WTC11 (cell line): ENCODE data around the gene NELFA. TPM values are rescaled to one million over a fixed set of nuclear protein-coding genes. Genes with fewer than 3 reads are reported as not detected.

Experiments used
- ATAC-seq: fragments of 200-7000 bp; cut with Tn5 transposase; 2 replicates; pipeline ENCODE4 v1.10.0; 2021; ENCODE audit warnings: mild to moderate bottlenecking, moderate library complexity
- CTCF ChIA-PET: fragments of 300-600 bp; sonication (Branson Sonifier 250); formaldehyde crosslinking; loops from one replicate; lab custom pipeline; 2021; ENCODE audit warnings: antibody characterized with exemption; lab: Charles Lee
- POLR2A ChIA-PET: fragments of 350-600 bp; sonication (Branson Sonifier 250); formaldehyde crosslinking; loops from one replicate; lab custom pipeline; 2021; ENCODE audit warnings: antibody characterized with exemption; lab: Charles Lee
- DNase-seq: peaks from one replicate; pipeline ENCODE4 v3.0.0; 2021; ENCODE audit warnings: low spot score
- H3K27ac Mint-ChIP-seq: 2 replicates; pipeline ENCODE4 v1.8.0; 2021; ENCODE audit warnings: mixed read lengths
- H3K27me3 Mint-ChIP-seq: 2 replicates; pipeline ENCODE4 v1.8.0; 2021; ENCODE audit warnings: low read depth, mild to moderate bottlenecking, moderate library complexity, mixed read lengths
- H3K36me3 Mint-ChIP-seq: 2 replicates; pipeline ENCODE4 v1.8.0; 2021; ENCODE audit warnings: mixed read lengths
- H3K4me1 Mint-ChIP-seq: 2 replicates; pipeline ENCODE4 v1.8.0; 2022; ENCODE audit warnings: mixed read lengths
- H3K4me3 Mint-ChIP-seq: 2 replicates; pipeline ENCODE4 v1.8.0; 2021; ENCODE audit warnings: mild to moderate bottlenecking, moderate library complexity, mixed read lengths
- H3K9me3 Mint-ChIP-seq: 2 replicates; pipeline ENCODE4 v1.8.0; 2021; ENCODE audit warnings: mixed read lengths
- ATF1 ChIP-seq: sonication (generic); formaldehyde crosslinking; IDR thresholded peaks from 2 replicates; pipeline ENCODE4 v1.8.1; 2023; ENCODE audit warnings: mild to moderate bottlenecking, moderate library complexity, missing genetic modification reagents
- ATF3 ChIP-seq: sonication (generic); formaldehyde crosslinking; conservative IDR thresholded peaks from 2 replicates; pipeline ENCODE4 v1.8.1; 2022; ENCODE audit warnings: mild to moderate bottlenecking, missing genetic modification reagents
- ETV6 ChIP-seq: sonication (generic); formaldehyde crosslinking; IDR thresholded peaks from 2 replicates; pipeline ENCODE4 v1.8.1; 2022; ENCODE audit warnings: mild to moderate bottlenecking, missing genetic modification reagents
- GABPB1 ChIP-seq: sonication (generic); formaldehyde crosslinking; IDR thresholded peaks from 2 replicates; pipeline ENCODE4 v1.8.1; 2023; ENCODE audit warnings: mild to moderate bottlenecking, missing genetic modification reagents
- JAZF1 ChIP-seq: fragments of 250-450 bp; sonication (Bioruptor Pico); IDR thresholded peaks from 2 replicates; pipeline ENCODE4 v1.9.0; 2021; ENCODE audit warnings: moderate library complexity, mild to moderate bottlenecking, inconsistent platforms
- JUN ChIP-seq: sonication (generic); formaldehyde crosslinking; IDR thresholded peaks from 2 replicates; pipeline ENCODE4 v1.8.0; 2023; ENCODE audit warnings: mild to moderate bottlenecking, missing genetic modification reagents
- KAT7 ChIP-seq: sonication (generic); formaldehyde crosslinking; IDR thresholded peaks from 2 replicates; pipeline ENCODE4 v1.8.1; 2023; ENCODE audit warnings: missing genetic modification reagents, mild to moderate bottlenecking, borderline replicate concordance
- MXD4 ChIP-seq: fragments of 250-450 bp; sonication (Bioruptor Pico); IDR thresholded peaks from 2 replicates; pipeline ENCODE4 v1.8.0; 2021; ENCODE audit warnings: mild to moderate bottlenecking, moderate library complexity, borderline replicate concordance
- NFYB ChIP-seq: sonication (generic); formaldehyde crosslinking; conservative IDR thresholded peaks from 2 replicates; pipeline ENCODE4 v1.8.0; 2022; ENCODE audit warnings: low read depth, missing genetic modification reagents
- PRDM15 ChIP-seq: sonication (generic); formaldehyde crosslinking; IDR thresholded peaks from 2 replicates; pipeline ENCODE4 v1.8.0; 2022; ENCODE audit warnings: missing genetic modification reagents
- SMAD3 ChIP-seq: sonication (generic); formaldehyde crosslinking; IDR thresholded peaks from 2 replicates; pipeline ENCODE4 v1.8.0; 2022; ENCODE audit warnings: missing genetic modification reagents, mild to moderate bottlenecking, borderline replicate concordance
- SMAD4 ChIP-seq: sonication (generic); formaldehyde crosslinking; IDR thresholded peaks from 2 replicates; pipeline ENCODE4 v1.8.0; 2022; ENCODE audit warnings: mild to moderate bottlenecking, missing genetic modification reagents
- ZNF396 ChIP-seq: fragments of 250-450 bp; sonication (Bioruptor Pico); IDR thresholded peaks from 2 replicates; pipeline ENCODE4 v1.8.0; 2021; ENCODE audit warnings: mild to moderate bottlenecking, moderate library complexity, borderline replicate concordance
- ZNF423 ChIP-seq: fragments of 250-450 bp; sonication (Bioruptor Pico); IDR thresholded peaks from 2 replicates; pipeline ENCODE4 v2.1.2; 2022; ENCODE audit warnings: mild to moderate bottlenecking, moderate library complexity
- ZNF425 ChIP-seq: fragments of 250-450 bp; sonication (Bioruptor Pico); conservative IDR thresholded peaks from 2 replicates; pipeline ENCODE4 v1.9.0; 2021; ENCODE audit warnings: mild to moderate bottlenecking
- ZNF532 ChIP-seq: fragments of 250-450 bp; sonication (Bioruptor Pico); IDR thresholded peaks from 2 replicates; pipeline ENCODE4 v1.9.0; 2021; ENCODE audit warnings: mild to moderate bottlenecking, borderline replicate concordance
- total RNA-seq: library from RNA; stranded (reverse); gene quantifications from 3 replicates; pipeline ENCODE4 v1.2.3, GENCODE V29; 2021
- TF ChIP-seq, protein P1 (sequence below): sonication (generic); formaldehyde crosslinking; IDR thresholded peaks from 2 replicates; pipeline ENCODE4 v1.8.1; 2023; ENCODE audit warnings: mild to moderate bottlenecking, missing genetic modification reagents, moderate library complexity
- TF ChIP-seq, protein P2 (sequence below): fragments of 250-450 bp; sonication (Bioruptor Pico); IDR thresholded peaks from 2 replicates; pipeline ENCODE4 v1.9.0; 2021; ENCODE audit warnings: moderate library complexity, mild to moderate bottlenecking, inconsistent platforms, borderline replicate concordance
- TF ChIP-seq, protein P3 (sequence below): fragments of 250-450 bp; sonication (Bioruptor Pico); IDR thresholded peaks from 2 replicates; pipeline ENCODE4 v1.9.0; 2021; ENCODE audit warnings: mild to moderate bottlenecking

Gene NELFA
- total RNA-seq, 1 experiment from 2014 or later = 72.6 TPM

- TF ChIP-seq, protein P1, sequence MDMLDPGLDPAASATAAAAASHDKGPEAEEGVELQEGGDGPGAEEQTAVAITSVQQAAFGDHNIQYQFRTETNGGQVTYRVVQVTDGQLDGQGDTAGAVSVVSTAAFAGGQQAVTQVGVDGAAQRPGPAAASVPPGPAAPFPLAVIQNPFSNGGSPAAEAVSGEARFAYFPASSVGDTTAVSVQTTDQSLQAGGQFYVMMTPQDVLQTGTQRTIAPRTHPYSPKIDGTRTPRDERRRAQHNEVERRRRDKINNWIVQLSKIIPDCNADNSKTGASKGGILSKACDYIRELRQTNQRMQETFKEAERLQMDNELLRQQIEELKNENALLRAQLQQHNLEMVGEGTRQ = no peak
- no peak for TF ChIP-seq ATF3 (CRISPR knock-in tag)
- TF ChIP-seq JAZF1 (CRISPR knock-in tag) = no peak
- TF ChIP-seq, protein P2, sequence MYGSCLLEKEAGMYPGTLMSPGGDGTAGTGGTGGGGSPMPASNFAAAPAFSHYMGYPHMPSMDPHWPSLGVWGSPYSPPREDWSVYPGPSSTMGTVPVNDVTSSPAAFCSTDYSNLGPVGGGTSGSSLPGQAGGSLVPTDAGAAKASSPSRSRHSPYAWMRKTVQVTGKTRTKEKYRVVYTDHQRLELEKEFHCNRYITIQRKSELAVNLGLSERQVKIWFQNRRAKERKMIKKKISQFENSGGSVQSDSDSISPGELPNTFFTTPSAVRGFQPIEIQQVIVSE (CRISPR knock-in tag) = no peak
- TF ChIP-seq NFYB (CRISPR knock-in tag) = no peak
- no peak for TF ChIP-seq ATF1 (CRISPR knock-in tag)
- no peak for TF ChIP-seq ZNF423 (CRISPR knock-in tag)
- no peak for TF ChIP-seq GABPB1 (CRISPR knock-in tag)
- no peak for TF ChIP-seq PRDM15
- no peak for TF ChIP-seq SMAD3 (CRISPR knock-in tag)
- TF ChIP-seq ETV6 (CRISPR knock-in tag) = no peak
Observed at GRCh38 chr4:1978741-1979476, 29.9 kb downstream of the NELFA start (continued).

DNA sequence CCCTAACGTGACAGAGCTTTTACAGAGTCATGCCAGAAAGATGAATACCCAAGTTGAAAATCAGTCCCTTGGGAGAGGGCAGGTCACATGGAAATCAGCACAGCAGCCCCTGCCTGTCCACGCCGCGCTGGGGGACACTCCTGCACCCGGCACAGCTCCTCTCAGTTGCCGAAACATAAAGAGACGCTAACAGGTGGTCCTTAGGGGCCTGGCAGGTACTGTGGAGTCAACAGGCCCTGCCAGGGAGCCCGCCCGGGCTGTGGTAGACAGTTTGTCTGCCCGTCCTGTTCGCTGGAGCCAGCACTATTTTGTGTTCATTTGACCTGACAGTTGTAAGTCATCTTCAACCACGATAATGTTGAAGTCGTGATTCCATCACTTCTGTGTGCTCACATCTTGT, 30.5 kb downstream of the NELFA start:
- H3K4me1 Mint-ChIP-seq = 0 out of 2 replicates have a peak, but pooled peaks cover 4% of the 10 kb centered on the region
- no peak for ATAC-seq
- POLR2A ChIA-PET = no interaction called here
- H3K27me3 Mint-ChIP-seq = no peaks in the 10 kb centered on the region
- no peak for DNase-seq
- H3K9me3 Mint-ChIP-seq = no peaks in the 10 kb centered on the region
- CTCF ChIA-PET = no interaction called here
- H3K27ac Mint-ChIP-seq = no peak overlapping the region
- peaks cover 69% of the 10 kb centered on the region for H3K36me3 Mint-ChIP-seq
- no peak overlapping the region for H3K4me3 Mint-ChIP-seq
- TF ChIP-seq ZNF425 (CRISPR knock-in tag) = no peak
- TF ChIP-seq MXD4 (CRISPR knock-in tag) = no peak
- no peak for TF ChIP-seq KAT7 (CRISPR knock-in tag)
- TF ChIP-seq JUN = no peak
- TF ChIP-seq SMAD4 (CRISPR knock-in tag) = no peak
- TF ChIP-seq ZNF532 (CRISPR knock-in tag) = no peak
- TF ChIP-seq ZNF396 = no peak
- TF ChIP-seq, protein P3, sequence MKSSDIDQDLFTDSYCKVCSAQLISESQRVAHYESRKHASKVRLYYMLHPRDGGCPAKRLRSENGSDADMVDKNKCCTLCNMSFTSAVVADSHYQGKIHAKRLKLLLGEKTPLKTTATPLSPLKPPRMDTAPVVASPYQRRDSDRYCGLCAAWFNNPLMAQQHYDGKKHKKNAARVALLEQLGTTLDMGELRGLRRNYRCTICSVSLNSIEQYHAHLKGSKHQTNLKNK (CRISPR knock-in tag) = no peak
